SJCRH30 (cell line): ENCODE data around the gene PIP4K2A. TPM values are rescaled to one million over a fixed set of nuclear protein-coding genes. Genes with fewer than 3 reads are reported as not detected.

ENCODE experiments used
- DNase-seq, 2 experiments: peaks; one replicate each; pipeline ENCODE4 v3.0.0-alpha.2; 2015 to 2020
- H3K27ac ChIP-seq: fragments of 250-450 bp; sonication (Bioruptor Pico); 2 replicates; pipeline ENCODE4 v1.5.1; 2020; ENCODE audit warnings: mild to moderate bottlenecking, moderate library complexity
- H3K27me3 ChIP-seq: fragments of 250-450 bp; sonication (Bioruptor Pico); 2 replicates; pipeline ENCODE4 v1.5.1; 2020; ENCODE audit warnings: mild to moderate bottlenecking, moderate library complexity
- H3K36me3 ChIP-seq: fragments of 250-450 bp; sonication (Bioruptor Pico); 2 replicates; pipeline ENCODE4 v1.5.1; 2020; ENCODE audit warnings: mild to moderate bottlenecking, moderate library complexity
- H3K4me1 ChIP-seq: fragments of 250-450 bp; sonication (Bioruptor Pico); 2 replicates; pipeline ENCODE4 v1.5.1; 2020; ENCODE audit warnings: mild to moderate bottlenecking, moderate library complexity
- H3K4me3 ChIP-seq: fragments of 250-450 bp; sonication (Bioruptor Pico); 2 replicates; pipeline ENCODE4 v1.5.1; 2020; ENCODE audit warnings: mild to moderate bottlenecking, moderate library complexity
- H3K9me3 ChIP-seq: fragments of 250-450 bp; sonication (Bioruptor Pico); replicated peaks from 2 replicates; pipeline ENCODE4 v1.5.1; 2020; ENCODE audit warnings: mild to moderate bottlenecking, moderate library complexity
- total RNA-seq: library from RNA; depleted of rRNA; stranded (reverse); fragments of >200 nt; shearing (Covaris generic); gene quantifications from 2 replicates; pipeline ENCODE4 v1.2.3, GENCODE V29; 2014

Gene PIP4K2A
- total RNA-seq, 1 experiment from 2014 or later, result 27.9 TPM

DNA sequence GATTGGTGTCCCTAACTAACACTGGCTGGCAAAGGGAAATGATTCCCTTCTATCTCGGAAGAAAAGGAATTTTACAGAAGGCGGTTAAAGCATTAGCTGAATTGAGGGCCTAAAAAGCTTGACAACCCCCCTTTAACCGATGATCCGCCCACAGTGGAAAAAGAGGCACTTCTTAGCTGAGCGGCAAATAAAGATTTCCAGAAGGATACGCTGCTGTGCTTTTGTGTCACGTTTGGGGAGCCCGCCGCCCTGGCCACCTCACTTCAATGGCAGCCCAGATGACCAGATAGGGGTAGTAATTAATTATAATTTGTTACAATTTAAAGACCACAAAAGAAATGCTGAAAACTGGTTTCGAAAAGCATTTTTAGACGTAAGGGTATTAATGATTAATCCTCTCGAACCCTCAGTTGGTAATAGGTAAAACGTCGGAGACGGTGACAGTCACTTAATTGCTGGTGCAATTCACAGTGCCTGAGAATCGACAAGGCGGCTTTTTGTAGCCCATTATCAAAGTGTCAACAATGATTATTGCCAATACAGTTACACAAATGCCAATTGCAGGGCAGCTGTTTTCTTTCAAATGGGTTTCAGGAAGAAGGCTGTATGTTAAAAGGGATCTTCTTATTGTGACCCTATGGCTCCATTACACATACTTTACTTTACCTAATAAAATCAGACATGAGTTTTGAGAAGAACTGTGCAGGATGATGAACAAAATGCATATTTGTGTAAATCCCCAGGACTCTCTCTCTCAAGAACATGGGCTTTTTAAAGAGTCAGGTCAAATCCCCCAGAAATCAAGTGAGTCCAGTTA lies 154.1 kb downstream of the PIP4K2A start:
- DNase-seq, result no peak
- Histone ChIP-seq H3K36me3 (no peaks in the 10 kb centered on the region), H3K9me3 (no peaks in the 10 kb centered on the region), H3K4me3 (no peak overlapping the region), H3K27ac (peak overlapping the region; percentile 44; the same call in 1 of the 2 replicates), H3K4me1 (peaks cover 9% of the 10 kb centered on the region), H3K27me3 (no peaks in the 10 kb centered on the region)

GRCh38 chr10:22557321-22557720 lies 157.1 kb downstream of the PIP4K2A start:
- Histone ChIP-seq H3K27me3 (no peaks in the 10 kb centered on the region), H3K9me3 (no peaks in the 10 kb centered on the region), H3K4me3 (no peak overlapping the region), H3K4me1 (peaks cover 19% of the 10 kb centered on the region), H3K36me3 (no peaks in the 10 kb centered on the region), H3K27ac (no peak overlapping the region)
- DNase-seq, result no peak

DNA sequence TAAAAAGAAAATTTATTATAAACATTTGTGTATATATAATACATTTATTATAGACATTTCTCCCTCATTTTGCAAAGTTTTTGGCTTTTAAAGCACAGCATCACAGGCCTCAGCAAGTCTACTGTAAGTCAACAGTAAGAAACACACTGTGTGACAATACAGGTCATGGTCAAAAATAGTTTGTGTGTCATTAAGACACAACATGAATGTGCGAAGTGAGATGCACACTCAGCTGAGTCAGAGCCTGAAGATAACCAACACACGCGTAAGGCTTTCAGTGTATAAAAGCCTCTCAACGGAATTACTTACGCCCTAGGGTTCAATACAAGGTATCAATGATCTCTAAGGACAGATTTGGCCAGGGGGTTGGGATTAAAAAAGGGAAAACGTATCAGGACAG lies 157.6 kb downstream of the PIP4K2A start:
- H3K9me3 ChIP-seq, result no peaks in the 10 kb centered on the region
- H3K4me3 ChIP-seq, result no peak overlapping the region
- H3K4me1 ChIP-seq, result peaks cover 20% of the 10 kb centered on the region
- H3K27me3 ChIP-seq, result no peaks in the 10 kb centered on the region
- H3K36me3 ChIP-seq, result no peaks in the 10 kb centered on the region
- DNase-seq, result no peak
- H3K27ac ChIP-seq, result no peak overlapping the region

GRCh38 chr10:22554461-22555182 lies 159.8 kb downstream of the PIP4K2A start:
- Histone ChIP-seq H3K4me3 (peak overlapping the region; percentile 50), H3K4me1 (peaks cover 11% of the 10 kb centered on the region), H3K27ac (peak overlapping the region; percentile 52), H3K9me3 (no peaks in the 10 kb centered on the region), H3K27me3 (no peaks in the 10 kb centered on the region), H3K36me3 (no peaks in the 10 kb centered on the region)
- DNase-seq, result peak; percentile 88 to 90

DNA sequence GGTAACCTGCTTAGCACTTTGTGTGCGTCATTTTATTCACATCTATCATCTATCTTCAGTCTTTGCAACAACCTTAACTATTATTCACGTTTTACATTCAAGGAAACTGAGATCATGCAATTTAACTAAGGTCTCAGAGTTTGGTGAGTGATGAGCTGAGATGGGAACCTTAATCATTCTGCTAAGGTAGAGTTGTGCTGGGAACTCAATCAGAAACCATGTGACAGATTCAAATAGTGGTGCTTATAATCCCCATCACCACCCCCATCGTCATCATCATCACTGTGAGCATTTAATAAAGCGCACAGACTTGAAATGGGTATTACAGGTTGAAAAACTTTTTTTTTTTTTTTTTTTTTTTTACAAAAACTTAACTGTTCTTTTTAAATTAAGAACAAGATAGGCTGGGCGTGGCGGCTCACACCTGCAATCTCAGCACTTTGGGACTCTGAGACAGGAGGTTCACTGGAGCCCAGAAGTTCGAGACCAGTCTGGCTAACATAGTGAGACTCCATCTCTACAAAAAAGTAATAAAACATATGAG lies 160.9 kb downstream of the PIP4K2A start:
- Histone ChIP-seq H3K9me3 (no peaks in the 10 kb centered on the region), H3K4me3 (no peak overlapping the region), H3K36me3 (no peaks in the 10 kb centered on the region), H3K4me1 (peaks cover 11% of the 10 kb centered on the region), H3K27ac (no peak overlapping the region), H3K27me3 (no peaks in the 10 kb centered on the region)
- no peak for DNase-seq

DNA sequence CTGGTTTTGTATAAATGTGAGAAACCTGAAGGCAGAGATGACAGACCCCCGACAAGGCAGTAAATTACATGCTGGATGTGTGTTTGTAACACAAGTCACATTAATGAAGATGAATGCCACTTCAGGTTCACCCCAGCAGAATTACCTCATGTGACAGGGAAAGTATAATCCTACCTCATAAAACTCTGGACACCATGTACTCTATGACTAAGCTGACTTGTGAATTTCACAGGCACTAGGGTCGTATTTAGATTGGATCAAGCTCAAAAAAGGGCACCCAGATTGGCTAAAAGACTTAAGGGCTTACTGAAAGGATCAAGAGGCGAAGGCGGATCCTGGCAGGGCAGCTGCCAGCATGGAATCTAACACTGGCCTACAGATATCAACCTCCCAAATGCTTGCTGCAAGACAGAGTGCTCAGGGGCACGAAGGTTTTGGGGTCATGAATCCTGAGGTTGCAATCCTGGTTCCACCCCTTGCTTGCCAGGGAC lies 161.4 kb downstream of the PIP4K2A start:
- no peaks in the 10 kb centered on the region for H3K27me3 ChIP-seq
- peak; percentile 80 to 94 for DNase-seq
- peaks cover 11% of the 10 kb centered on the region for H3K4me1 ChIP-seq
- no peak overlapping the region for H3K27ac ChIP-seq
- H3K9me3 ChIP-seq, result no peaks in the 10 kb centered on the region
- H3K36me3 ChIP-seq, result no peaks in the 10 kb centered on the region
- H3K4me3 ChIP-seq, result no peak overlapping the region

DNA sequence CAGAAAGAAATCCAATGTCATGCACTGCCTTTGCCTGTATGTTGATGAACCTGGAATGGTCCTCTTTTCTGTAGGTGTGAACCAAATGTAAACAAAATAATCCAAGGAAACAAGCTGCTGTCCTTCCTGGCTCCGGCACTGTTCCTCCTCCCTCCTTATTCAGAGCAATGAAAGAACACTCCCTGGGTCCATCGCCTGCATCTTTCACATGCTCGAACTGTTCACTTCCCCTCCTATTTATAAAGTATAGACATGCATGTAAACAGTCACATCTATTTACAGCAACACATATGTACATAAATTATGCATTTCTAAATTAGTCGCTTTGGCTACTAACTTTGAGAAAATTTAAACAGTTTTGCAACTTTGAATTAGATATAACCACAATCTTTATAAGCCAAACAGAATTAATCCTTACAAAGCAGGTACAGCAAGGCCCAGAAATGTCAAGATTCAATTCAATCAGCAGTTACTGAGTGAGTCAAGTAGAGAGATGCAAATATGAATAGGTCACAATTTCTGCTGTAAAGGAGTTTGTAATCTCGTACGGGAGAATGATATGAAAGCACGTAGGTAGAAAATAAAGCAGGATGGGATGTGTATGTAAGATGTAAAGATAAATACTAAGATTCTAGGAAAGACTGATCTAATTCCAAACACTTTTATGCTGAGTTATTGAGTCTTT lies 162.6 kb downstream of the PIP4K2A start:
- Histone ChIP-seq H3K27me3 (no peaks in the 10 kb centered on the region), H3K27ac (no peak overlapping the region), H3K4me3 (no peak overlapping the region), H3K4me1 (peaks cover 11% of the 10 kb centered on the region), H3K9me3 (no peaks in the 10 kb centered on the region), H3K36me3 (no peaks in the 10 kb centered on the region)
- no peak for DNase-seq

DNA sequence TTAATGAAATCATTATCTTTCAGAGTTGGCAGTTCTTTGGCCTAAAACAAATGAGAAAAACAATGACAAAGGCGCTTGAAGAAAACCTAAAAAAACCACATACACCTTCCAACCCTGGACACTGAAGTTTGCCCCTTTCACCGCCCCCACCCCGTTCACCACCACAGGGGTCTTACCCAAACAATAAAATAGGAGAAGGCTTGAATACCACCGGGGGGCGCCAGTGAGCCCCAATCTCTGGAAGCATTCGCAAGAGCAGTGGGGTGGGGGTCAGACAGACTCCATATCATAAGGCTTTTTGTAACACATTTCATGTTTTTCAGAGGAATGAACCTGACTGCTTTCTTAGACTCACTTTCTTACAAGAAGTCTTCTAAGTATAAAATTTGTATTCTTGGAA lies 163.6 kb downstream of the PIP4K2A start:
- Histone ChIP-seq H3K9me3 (no peaks in the 10 kb centered on the region), H3K27ac (no peak overlapping the region), H3K4me3 (no peak overlapping the region), H3K36me3 (no peaks in the 10 kb centered on the region), H3K27me3 (no peaks in the 10 kb centered on the region), H3K4me1 (peaks cover 11% of the 10 kb centered on the region)
- peak; percentile 77 for DNase-seq

- no peak for DNase-seq
- Histone ChIP-seq H3K4me1 (peaks cover 9% of the 10 kb centered on the region), H3K4me3 (no peak overlapping the region), H3K27ac (no peak overlapping the region), H3K36me3 (no peaks in the 10 kb centered on the region), H3K27me3 (no peaks in the 10 kb centered on the region), H3K9me3 (no peaks in the 10 kb centered on the region)
Observed at GRCh38 chr10:22548344-22548743, 166.0 kb downstream of the PIP4K2A start.

GRCh38 chr10:22545643-22546042 lies 168.7 kb downstream of the PIP4K2A start:
- DNase-seq, result no peak
- no peaks in the 10 kb centered on the region for H3K36me3 ChIP-seq
- H3K4me3 ChIP-seq, result no peak overlapping the region
- no peaks in the 10 kb centered on the region for H3K27me3 ChIP-seq
- H3K9me3 ChIP-seq, result no peaks in the 10 kb centered on the region
- H3K4me1 ChIP-seq, result no peaks in the 10 kb centered on the region
- H3K27ac ChIP-seq, result no peak overlapping the region

GRCh38 chr10:22544325-22545068 lies 169.9 kb downstream of the PIP4K2A start:
- Histone ChIP-seq H3K36me3 (no peaks in the 10 kb centered on the region), H3K4me3 (no peak overlapping the region), H3K4me1 (no peaks in the 10 kb centered on the region), H3K27me3 (no peaks in the 10 kb centered on the region), H3K9me3 (no peaks in the 10 kb centered on the region), H3K27ac (no peak overlapping the region)
- no peak for DNase-seq

DNA sequence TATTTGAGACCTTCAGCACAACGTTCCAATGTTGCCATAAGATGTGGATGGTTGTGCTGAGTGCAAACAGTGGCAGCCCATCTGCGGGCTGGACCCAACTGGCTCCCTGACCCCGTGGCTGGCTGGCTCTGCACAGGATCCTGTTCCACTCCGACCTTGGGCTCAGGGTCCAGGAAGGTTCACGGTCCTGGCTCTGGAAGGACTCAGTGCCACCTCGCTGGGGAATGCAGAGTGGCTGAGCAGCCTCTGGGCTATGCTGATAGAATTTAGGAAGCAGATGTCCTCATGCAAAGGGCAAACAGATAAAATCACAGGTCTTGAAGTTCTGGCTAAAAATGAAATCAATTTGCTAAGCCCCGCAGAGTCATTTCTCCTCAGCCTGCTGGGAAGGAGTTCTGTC lies 171.6 kb downstream of the PIP4K2A start:
- H3K27me3 ChIP-seq, result no peaks in the 10 kb centered on the region
- no peaks in the 10 kb centered on the region for H3K9me3 ChIP-seq

GRCh38 chr10:22541900-22542299 lies 172.5 kb downstream of the PIP4K2A start:
- no peaks in the 10 kb centered on the region for H3K36me3 ChIP-seq
- H3K4me3 ChIP-seq, result no peak overlapping the region
- H3K27me3 ChIP-seq, result no peaks in the 10 kb centered on the region
- DNase-seq, result no peak
- no peak overlapping the region for H3K27ac ChIP-seq
- no peaks in the 10 kb centered on the region for H3K4me1 ChIP-seq
- H3K9me3 ChIP-seq, result no peaks in the 10 kb centered on the region

More for the DNA sequence above, 171.6 kb downstream of the PIP4K2A start:
- H3K27ac ChIP-seq, result no peak overlapping the region
- DNase-seq, result no peak
- no peaks in the 10 kb centered on the region for H3K36me3 ChIP-seq
- H3K4me1 ChIP-seq, result no peaks in the 10 kb centered on the region
- H3K4me3 ChIP-seq, result no peak overlapping the region

- Histone ChIP-seq H3K36me3 (no peaks in the 10 kb centered on the region), H3K4me3 (no peak overlapping the region), H3K27ac (no peak overlapping the region), H3K27me3 (no peaks in the 10 kb centered on the region), H3K4me1 (no peaks in the 10 kb centered on the region), H3K9me3 (no peaks in the 10 kb centered on the region)
- no peak for DNase-seq
Observed at GRCh38 chr10:22539579-22540298, 174.6 kb downstream of the PIP4K2A start.
